HCT116 (cell line): ENCODE data around the gene OGA. TPM values are rescaled to one million over a fixed set of nuclear protein-coding genes. Genes with fewer than 3 reads are reported as not detected.

Experiments used
- ATAC-seq: fragments of 200-7000 bp; cut with Tn5 transposase; 2 replicates; pipeline ENCODE4 v1.9.1; 2020; ENCODE audit warnings: mild to moderate bottlenecking, moderate library complexity
- BruUV-seq: library from RNA; stranded (reverse); fragments of 400-500 nt; replicated peaks from 2 replicates; lab custom pipeline; 2021; lab: Mats Ljungman, UMichigan
- CTCF ChIA-PET: fragments of 300-600 bp; sonication (Branson Sonifier 250); formaldehyde crosslinking; loops from one replicate; lab custom pipeline; 2021; ENCODE audit warnings: antibody characterized with exemption; lab: Charles Lee
- POLR2A ChIA-PET: fragments of 300-600, 350-600 bp; sonication (Branson Sonifier 250); formaldehyde crosslinking; loops from one replicate; lab custom pipeline; 2021; ENCODE audit warnings: antibody characterized with exemption; lab: Charles Lee
- RAD21 ChIA-PET, 2 experiments: fragments of 300-600 bp; sonication (Branson Sonifier 250); formaldehyde crosslinking; loops; one replicate each; lab custom pipeline; 2023; ENCODE audit warnings: low total read pairs in 2 of 2; ENCODE audit not compliant: uncharacterized antibody in 2 of 2, unreplicated experiment in 2 of 2, low non-redundant PET in 1 of 2; lab: Charles Lee
- DNase-seq: peaks from one replicate; pipeline ENCODE4 v3.0.0-alpha.2; 2010; ENCODE audit warnings: low read depth, low spot score
- H2AFZ ChIP-seq: fragments of 200-600 bp; shearing (Covaris generic), sonication (generic); 2 replicates; pipeline ENCODE4 v1.6.1; 2017; ENCODE audit warnings: low read depth, mixed run types, mixed read lengths, antibody characterized with exemption, low read length; ENCODE audit not compliant: poor library complexity, severe bottlenecking
- H3K27ac ChIP-seq: 2 replicates; pipeline ENCODE4 v1.5.1; 2012; ENCODE audit warnings: low read depth, low read length
- H3K27me3 ChIP-seq: fragments of 200-600 bp; sonication (generic); 2 replicates; pipeline ENCODE4 v1.6.1; 2016; ENCODE audit warnings: mixed run types, low read length, mixed read lengths; ENCODE audit not compliant: insufficient read depth
- H3K36me3 ChIP-seq, 2 experiments: fragments of 200-500 bp in 1 of 2; fragments of 200-600 bp in 1 of 2; sonication (Bioruptor generic) in 1 of 2; sonication (generic) in 1 of 2; 2 replicates each; pipeline versions ENCODE4 v1.5.1 to v1.6.1; 2014 to 2016; ENCODE audit warnings: low read length in 2 of 2, inconsistent platforms in 1 of 2, mixed read lengths in 1 of 2, mixed run types in 1 of 2; ENCODE audit not compliant: insufficient read depth in 2 of 2, control insufficient read depth in 1 of 2
- H3K4me1 ChIP-seq, 2 experiments: fragments of 200-600 bp in 1 of 2; sonication (generic) in 1 of 2; 2 replicates each; pipeline versions ENCODE4 v1.5.1 to v1.6.1; 2012 to 2017; ENCODE audit warnings: low read length in 2 of 2, inconsistent platforms in 1 of 2, mild to moderate bottlenecking in 1 of 2, mixed read lengths in 1 of 2, mixed run types in 1 of 2, moderate library complexity in 1 of 2; ENCODE audit not compliant: insufficient read depth in 2 of 2, control insufficient read depth in 1 of 2
- H3K4me2 ChIP-seq: fragments of 200-600 bp; sonication (generic); 2 replicates; pipeline ENCODE4 v1.6.1; 2017; ENCODE audit warnings: mixed run types, low read length, mixed read lengths
- H3K4me3 ChIP-seq, 2 experiments: fragments of 200-600 bp in 1 of 2; sonication (generic) in 1 of 2; replicated peaks in 1 of 2; 2 replicates each; pipeline ENCODE4 v1.5.1; 2011 to 2016; ENCODE audit warnings: low read length in 2 of 2, control low read depth in 1 of 2, low read depth in 1 of 2, mild to moderate bottlenecking in 1 of 2, mixed read lengths in 1 of 2, mixed run types in 1 of 2
- H3K79me2 ChIP-seq: fragments of 200-600 bp; sonication (generic); 2 replicates; pipeline ENCODE4 v1.6.1; 2017; ENCODE audit warnings: mild to moderate bottlenecking, mixed run types, low read length, moderate library complexity, mixed read lengths; ENCODE audit not compliant: insufficient read depth
- H3K9ac ChIP-seq: fragments of 200-600 bp; sonication (generic); 2 replicates; pipeline ENCODE4 v1.6.1; 2016; ENCODE audit warnings: low read length, mixed read lengths
- H3K9me2 ChIP-seq: fragments of 200-600 bp; sonication (generic), shearing (Covaris generic); 2 replicates; pipeline ENCODE4 v1.6.1; 2017; ENCODE audit warnings: mixed run types, mild to moderate bottlenecking, moderate library complexity; ENCODE audit not compliant: insufficient read depth
- H3K9me3 ChIP-seq, 2 experiments: fragments of 200-500 bp in 1 of 2; fragments of 200-600 bp in 1 of 2; sonication (Bioruptor generic) in 1 of 2; sonication (generic) in 1 of 2; 2 replicates each; pipeline ENCODE4 v1.6.1; 2014 to 2017; ENCODE audit warnings: low read length in 2 of 2, mixed read lengths in 2 of 2, inconsistent platforms in 1 of 2, low read depth in 1 of 2, mild to moderate bottlenecking in 1 of 2, mixed run types in 1 of 2, moderate library complexity in 1 of 2; ENCODE audit not compliant: control insufficient read depth in 1 of 2, insufficient read depth in 1 of 2
- H4K20me1 ChIP-seq: fragments of 200-600 bp; sonication (generic), shearing (Covaris generic); 2 replicates; pipeline ENCODE4 v1.6.1; 2017; ENCODE audit warnings: mixed run types, mild to moderate bottlenecking, moderate library complexity; ENCODE audit not compliant: insufficient read depth
- ATF3 ChIP-seq: IDR thresholded peaks from 2 replicates; pipeline ENCODE4 v1.6.1; 2012
- CBX3 ChIP-seq: IDR thresholded peaks from 2 replicates; pipeline ENCODE4 v1.6.1; 2012; ENCODE audit warnings: low read depth
- CTCF ChIP-seq, 3 experiments: fragments of 200-600 bp in 1 of 3; sonication (generic) in 1 of 3; IDR thresholded peaks in 2 of 3; conservative IDR thresholded peaks in 1 of 3; 2 replicates each; pipeline ENCODE4 v1.5.1; 2012 to 2017; ENCODE audit warnings: low read depth in 2 of 3, low read length in 2 of 3, antibody characterized with exemption in 1 of 3, borderline replicate concordance in 1 of 3, control low read depth in 1 of 3, mild to moderate bottlenecking in 1 of 3, mixed read lengths in 1 of 3, mixed run types in 1 of 3, moderate library complexity in 1 of 3; ENCODE audit not compliant: insufficient read depth in 1 of 3
- EGR1 ChIP-seq: IDR thresholded peaks from 2 replicates; pipeline ENCODE4 v1.6.1; 2012; ENCODE audit warnings: low read depth
- EZH2 ChIP-seq: fragments of 200-600 bp; sonication (generic); IDR thresholded peaks from 2 replicates; pipeline ENCODE4 v1.6.1; 2017; ENCODE audit warnings: antibody characterized with exemption, mixed run types
- FOSL1 ChIP-seq: IDR thresholded peaks from 2 replicates; pipeline ENCODE4 v1.6.1; 2012; ENCODE audit warnings: low read depth
- JUND ChIP-seq: IDR thresholded peaks from 2 replicates; pipeline ENCODE4 v1.6.1; 2012
- MAX ChIP-seq: IDR thresholded peaks from 2 replicates; pipeline ENCODE4 v1.6.1; 2012
- POLR2A ChIP-seq: IDR thresholded peaks from 2 replicates; pipeline ENCODE4 v1.7.0; 2011; ENCODE audit warnings: borderline replicate concordance; ENCODE audit not compliant: insufficient read depth, insufficient read length; ENCODE audit errors: extremely low read depth
- SIN3A ChIP-seq: IDR thresholded peaks from 2 replicates; pipeline ENCODE4 v1.6.1; 2012; ENCODE audit warnings: low read depth
- SP1 ChIP-seq: IDR thresholded peaks from 2 replicates; pipeline ENCODE4 v1.6.1; 2012; ENCODE audit warnings: low read depth
- TCF7L2 ChIP-seq: IDR thresholded peaks from 2 replicates; pipeline ENCODE4 v1.7.0; 2011; ENCODE audit warnings: borderline replicate concordance, inconsistent platforms; ENCODE audit not compliant: insufficient read depth, insufficient read length; ENCODE audit errors: extremely low read depth
- YY1 ChIP-seq: IDR thresholded peaks from 2 replicates; pipeline ENCODE4 v1.6.1; 2011; ENCODE audit warnings: low read length, low read depth, moderate library complexity, mild to moderate bottlenecking; ENCODE audit not compliant: insufficient replicate concordance; ENCODE audit errors: extremely low read depth
- ZBTB33 ChIP-seq: IDR thresholded peaks from 2 replicates; pipeline ENCODE4 v1.6.1; 2011; ENCODE audit warnings: mild to moderate bottlenecking, low read length, moderate library complexity; ENCODE audit not compliant: insufficient replicate concordance; ENCODE audit errors: extremely low read depth
- ZNF274 ChIP-seq: fragments of 200-500 bp; sonication (Bioruptor generic); IDR thresholded peaks from 2 replicates; pipeline ENCODE4 v1.6.1; 2014; ENCODE audit warnings: mild to moderate bottlenecking, low read depth, low read length, inconsistent platforms
- intact Hi-C: fragments of 100-400 bp; cut with micrococcal nuclease; formaldehyde crosslinking; loops from 2 replicates; pipeline ENCODE4 v1.10.0; 2022
- total RNA-seq: library from RNA; stranded (reverse); gene quantifications from one replicate; pipeline ENCODE4 v1.2.1, GENCODE V29; 2021; ENCODE audit not compliant: unreplicated experiment

The OGA gene
- total RNA-seq, 1 experiment from 2014 or later = 127 TPM

GRCh38 chr10:101867931-101868330 is 49.7 kb upstream of the OGA start:
- POLR2A ChIA-PET = no interaction called here
- CTCF ChIA-PET = no interaction called here
- intact Hi-C loops = no loop called here
- H3K9me2 ChIP-seq = no peaks in the 10 kb centered on the region
- H4K20me1 ChIP-seq = no peaks in the 10 kb centered on the region
- H3K4me1 ChIP-seq = no peaks in the 10 kb centered on the region
- H3K4me2 ChIP-seq = no peak overlapping the region
- DNase-seq (no peak), ATAC-seq (no peak)
- no peak overlapping the region for H3K4me3 ChIP-seq
- H2AFZ ChIP-seq = no peak overlapping the region
- BruUV-seq = no TSS peak
- TF ChIP-seq FOSL1 (no peak), YY1 (no peak), ZBTB33 (no peak), EGR1 (no peak), TCF7L2 (no peak), POLR2A (no peak), ZNF274 (no peak), JUND (no peak), CTCF (IDR thresholded peaks at IDR 0.05 in 2 of 3, conservative IDR thresholded peaks at IDR 0.05 in 1 of 3; ENCODE audit: borderline replicate concordance in 1 of 3, insufficient read depth in 1 of 3, low read depth in 2 of 3, low read length in 2 of 3) (no peak), SIN3A (no peak), ATF3 (no peak), EZH2 (no peak), CBX3 (no peak), SP1 (no peak), MAX (no peak)
- H3K79me2 ChIP-seq = no peaks in the 10 kb centered on the region
- no peaks in the 10 kb centered on the region for H3K36me3 ChIP-seq
- no peaks in the 10 kb centered on the region for H3K27me3 ChIP-seq
- RAD21 ChIA-PET = no interaction called here
- no peak overlapping the region for H3K9ac ChIP-seq
- H3K9me3 ChIP-seq = no peaks in the 10 kb centered on the region
- no peak overlapping the region for H3K27ac ChIP-seq
